AG04450 (cell line): ENCODE measurements around the gene PROCR. TPM values are rescaled to one million over a fixed set of nuclear protein-coding genes. Genes with fewer than 3 reads are reported as not detected.
"Not testable (repeated sequence)": the region's sequence is repeated elsewhere in the genome, so short reads cannot be mapped to it uniquely, and the experiment has no call there.

Source experiments
- CTCF ChIA-PET: fragments of 300-600, 350-600 bp; formaldehyde crosslinking; extraction: SDS; loops from one replicate; lab custom pipeline; 2022; ENCODE audit warnings: antibody characterized with exemption, inconsistent platforms; lab: Charles Lee
- POLR2A ChIA-PET: fragments of 350-600 bp; formaldehyde crosslinking; extraction: SDS; loops from one replicate; lab custom pipeline; 2021; ENCODE audit warnings: antibody characterized with exemption, inconsistent platforms; lab: Yijun Ruan, JAX
- DNase-seq: peaks from one replicate; pipeline ENCODE4 v3.0.0-alpha.2; 2011; ENCODE audit warnings: low read depth, low spot score
- H3K27ac ChIP-seq: one replicate; pipeline ENCODE4 v1.5.1; 2012; ENCODE audit warnings: low read depth, low read length, control low read depth
- H3K27me3 ChIP-seq: one replicate; pipeline ENCODE4 v1.6.0; 2012; ENCODE audit warnings: low read length; ENCODE audit not compliant: control insufficient read depth, insufficient read depth
- H3K4me3 ChIP-seq: 2 replicates; pipeline ENCODE4 v1.5.1; 2011; ENCODE audit warnings: mild to moderate bottlenecking, low read depth, low read length, control low read depth
- H3K9me3 ChIP-seq: 2 replicates; pipeline ENCODE4 v1.5.1; 2012; ENCODE audit warnings: low read length; ENCODE audit not compliant: control insufficient read depth, insufficient read depth
- CTCF ChIP-seq: IDR thresholded peaks from 2 replicates; pipeline ENCODE4 v1.5.1; 2011; ENCODE audit warnings: low read depth, low read length, control low read depth, inconsistent platforms
- polyA plus RNA-seq: library from polyadenylated mRNA; depleted of rRNA; stranded (reverse); fragments of >200 nt; gene quantifications from 2 replicates; pipeline ENCODE4 v1.2.3, GENCODE V29; 2011

Gene PROCR
- polyA plus RNA-seq, 1 experiment = 73.8 TPM

GRCh38 chr20:35167787-35168186 lies 4.1 kb upstream of the PROCR start:
- CTCF ChIA-PET = no interaction called here
- Histone ChIP-seq H3K27me3 (no peaks in the 10 kb centered on the region), H3K27ac (no peak overlapping the region), H3K9me3 (no peaks in the 10 kb centered on the region), H3K4me3 (no peak overlapping the region)
- no peak for DNase-seq
- POLR2A ChIA-PET = no interaction called here
- TF ChIP-seq CTCF = no peak

GRCh38 chr20:35168701-35169409 lies 3.0 kb upstream of the PROCR start:
- POLR2A ChIA-PET, H3K4me3 ChIP-seq, DNase-seq, H3K9me3 ChIP-seq, H3K27me3 ChIP-seq, H3K27ac ChIP-seq: not testable (repeated sequence)
- CTCF ChIA-PET = interaction anchor here (1.6 kb wide), 1 partner anchor 72 kb away, joined by 4 read pairs; no protein-coding TSS in a partner anchor

DNA sequence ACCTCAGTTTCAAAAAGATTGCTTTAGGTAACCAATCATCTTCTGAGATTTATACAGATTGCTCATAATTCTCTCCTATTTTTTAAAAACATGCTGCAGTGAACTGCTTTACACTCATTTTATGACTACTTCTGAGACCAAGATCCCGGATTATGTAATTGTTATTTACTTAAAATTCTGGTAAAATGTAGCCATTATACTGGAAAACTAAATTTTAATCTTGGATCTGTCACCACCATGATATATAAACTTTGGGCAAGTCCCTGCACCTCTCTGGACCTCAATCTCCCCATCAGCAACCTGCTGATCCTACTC lies 477 bp upstream of the PROCR start:
- ChIA-PET CTCF (no interaction called here), POLR2A (no interaction called here)
- no peak for TF ChIP-seq CTCF
- Histone ChIP-seq H3K27me3 (no peaks in the 10 kb centered on the region), H3K9me3 (peaks cover 4% of the 10 kb centered on the region; the same call in 1 of the 2 replicates), H3K4me3 (peak overlapping the region; percentile 75), H3K27ac (peak overlapping the region; percentile 61)
- no peak for DNase-seq

DNA sequence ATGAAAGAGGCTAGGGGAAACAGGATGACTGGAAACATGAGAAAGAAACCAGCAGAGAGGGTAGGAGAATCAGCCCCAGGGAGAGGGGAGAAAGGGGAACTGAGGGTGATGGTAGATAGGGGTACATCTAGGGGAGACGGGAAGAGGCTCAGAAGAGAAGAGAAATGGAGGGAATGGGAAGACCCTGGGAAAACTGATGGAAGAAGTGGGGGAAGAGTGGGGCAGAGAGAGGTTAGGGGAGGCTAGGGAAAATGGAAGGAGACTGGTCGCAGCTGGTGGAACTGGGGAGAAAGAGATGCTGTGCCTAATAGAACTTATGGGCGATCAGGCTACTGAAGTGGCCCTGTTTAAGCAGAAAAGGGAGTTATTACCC lies 548 bp downstream of the PROCR start:
- no peak for TF ChIP-seq CTCF
- H3K27ac ChIP-seq = peak overlapping the region; percentile 61
- CTCF ChIA-PET = no interaction called here
- POLR2A ChIA-PET = no interaction called here
- peaks cover 4% of the 10 kb centered on the region; the same call in 1 of the 2 replicates for H3K9me3 ChIP-seq
- no peaks in the 10 kb centered on the region for H3K27me3 ChIP-seq
- no peak for DNase-seq
- peak overlapping the region; percentile 75 for H3K4me3 ChIP-seq

GRCh38 chr20:35173576-35174192 lies 1.8 kb downstream of the PROCR start:
- POLR2A ChIA-PET = no interaction called here

More at GRCh38 chr20:35173576-35174192, 1.8 kb downstream of the PROCR start:
- Histone ChIP-seq H3K4me3 (no peak overlapping the region), H3K9me3 (peaks cover 4% of the 10 kb centered on the region; the same call in 1 of the 2 replicates), H3K27me3 (no peaks in the 10 kb centered on the region), H3K27ac (no peak overlapping the region)
- no peak for TF ChIP-seq CTCF
- CTCF ChIA-PET = interaction anchor here (1.0 kb wide), 1 partner anchor 14 kb away, joined by 3 read pairs; no protein-coding TSS in a partner anchor
- DNase-seq = no peak
